Glomerular visceral epithelial cell (primary cell): Measurements from ENCODE around the gene ZNF648.
"Not testable (repeated sequence)": the region's sequence is repeated elsewhere in the genome, so short reads cannot be mapped to it uniquely, and the experiment has no call there.

ENCODE experiments used
- DNase-seq: peaks from one replicate; pipeline ENCODE4 v3.0.0-alpha.2; 2016; ENCODE audit errors: extremely low spot score

Gene ZNF648

GRCh38 chr1:182061594-182061993 is at the start of gene ZNF648:
TSS of gene ZNF648 (minus strand) at chr1:182061712. CDS start at chr1:182058010, 3,702 bp downstream.
- no peak for DNase-seq

- DNase-seq: no peak
These were observed 49.1 kb upstream of the ZNF648 start for GRCh38 chr1:182110635-182111034.

GRCh38 chr1:182109771-182110170 is 48.3 kb upstream of the ZNF648 start:
- no peak for DNase-seq

DNA sequence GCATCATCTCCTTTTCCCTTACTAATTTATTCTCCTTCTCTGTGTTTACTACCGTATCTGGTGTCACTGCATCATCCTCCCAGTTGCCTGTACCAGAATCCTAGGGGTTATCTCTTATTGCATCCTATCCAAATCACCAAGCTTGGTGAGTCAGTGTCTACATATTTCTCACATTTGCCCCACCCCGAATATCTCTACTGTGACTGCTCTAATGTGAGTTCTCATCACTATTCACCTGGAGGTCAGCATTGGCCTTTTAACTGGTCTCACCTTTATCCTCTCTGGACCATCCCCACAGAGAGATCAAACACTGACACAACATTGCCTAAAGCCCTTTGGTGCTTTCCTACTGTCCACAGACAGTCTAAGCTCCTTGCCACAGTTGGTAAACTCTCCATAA is 45.7 kb upstream of the ZNF648 start:
- no peak for DNase-seq

- no peak for DNase-seq
These were observed 40.5 kb upstream of the ZNF648 start for GRCh38 chr1:182102043-182102416.

DNA sequence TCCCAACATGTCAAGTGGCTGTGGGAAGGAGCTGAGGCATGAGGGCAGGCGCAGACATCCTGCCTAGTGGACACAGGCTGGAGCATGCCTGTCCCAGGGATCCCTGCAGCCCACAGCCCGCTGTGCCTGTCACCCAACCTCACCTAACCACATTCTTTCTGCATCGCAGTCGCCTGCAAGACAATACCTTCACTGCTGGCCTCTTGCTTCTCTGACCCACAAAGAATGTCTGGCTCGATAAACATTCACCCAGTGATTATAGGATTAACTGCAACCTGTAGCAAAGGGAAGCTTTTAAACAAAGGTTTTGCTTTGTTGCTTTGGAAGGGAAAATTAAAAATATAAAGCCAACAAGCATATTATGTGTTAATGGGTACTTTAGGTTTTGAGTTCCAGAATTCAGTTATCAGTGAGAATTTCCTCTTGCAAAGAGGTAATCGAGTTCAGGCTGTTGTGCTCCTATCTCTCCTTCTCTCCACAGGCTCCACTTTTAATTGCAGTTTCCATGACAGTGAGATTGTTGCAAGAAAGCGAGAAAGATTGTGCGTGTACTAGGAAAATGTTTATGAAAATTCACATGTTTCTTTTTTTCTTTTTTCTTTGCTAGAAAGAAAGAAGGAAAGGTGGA is 40.0 kb upstream of the ZNF648 start:
- no peak for DNase-seq

DNA sequence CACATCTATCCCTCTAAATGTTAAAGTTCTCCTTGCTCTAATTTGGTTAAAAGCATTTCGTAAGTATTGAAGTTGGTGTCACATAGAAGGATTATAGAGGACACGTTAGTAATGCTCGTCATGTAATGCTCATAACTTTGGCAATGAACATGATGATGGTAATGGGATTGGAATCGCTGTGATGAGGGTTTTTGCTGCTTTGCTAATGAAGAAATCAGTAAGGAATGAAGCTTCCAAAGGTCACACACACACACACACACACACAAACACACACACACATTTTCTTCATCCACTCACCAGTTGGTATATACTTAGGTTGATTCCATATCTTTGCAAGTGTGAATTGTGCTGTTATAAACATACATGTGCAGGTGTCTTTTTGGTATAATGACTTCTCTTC is 36.8 kb upstream of the ZNF648 start:
- DNase-seq: no peak

GRCh38 chr1:182095946-182096345 is 34.4 kb upstream of the ZNF648 start:
- DNase-seq: no peak

GRCh38 chr1:182094514-182095005 is 33.0 kb upstream of the ZNF648 start:
- DNase-seq: not testable (repeated sequence)

DNA sequence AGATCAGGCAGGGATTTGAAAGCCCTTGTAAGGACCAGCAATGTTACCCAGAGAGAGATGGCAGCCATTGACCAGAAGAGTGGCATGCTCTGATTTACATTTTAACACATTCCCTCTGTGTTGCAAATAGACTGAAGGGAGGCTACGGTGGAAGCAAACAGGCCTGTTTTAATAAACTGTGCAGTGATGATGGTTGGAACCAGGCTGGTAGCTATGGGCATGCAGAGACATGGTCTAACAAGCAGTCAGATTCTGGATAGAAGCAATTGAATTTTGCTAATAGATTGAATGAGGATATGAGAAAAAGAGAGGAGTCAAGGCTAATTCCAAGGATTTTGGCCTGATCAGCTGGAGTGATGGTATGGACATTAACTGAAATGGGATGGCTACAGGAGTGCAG is 32.3 kb upstream of the ZNF648 start:
- no peak for DNase-seq

- DNase-seq: no peak
These were observed 30.8 kb upstream of the ZNF648 start for GRCh38 chr1:182092336-182092735.

DNA sequence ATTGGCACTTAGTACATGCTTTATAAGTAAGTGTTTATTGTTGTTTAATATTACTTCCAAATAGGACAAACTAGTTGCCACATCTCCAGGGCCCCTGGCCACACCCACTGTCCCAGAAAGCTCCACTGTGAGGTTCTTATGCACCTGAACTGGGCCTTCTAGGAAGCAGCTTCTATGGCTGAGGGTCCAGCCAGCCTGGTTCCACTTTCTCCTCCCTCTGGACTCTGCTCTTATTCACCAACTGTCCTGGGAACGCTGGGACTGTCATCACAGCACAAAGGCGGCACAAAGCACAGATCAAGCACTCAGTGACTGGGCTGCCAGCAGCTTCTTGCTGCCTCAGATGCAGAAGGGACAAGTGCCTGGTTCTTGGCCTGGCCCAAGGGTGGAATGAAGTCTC is 29.6 kb upstream of the ZNF648 start:
- DNase-seq: no peak

- DNase-seq: no peak
These were observed 26.3 kb upstream of the ZNF648 start for GRCh38 chr1:182087719-182088350.

DNA sequence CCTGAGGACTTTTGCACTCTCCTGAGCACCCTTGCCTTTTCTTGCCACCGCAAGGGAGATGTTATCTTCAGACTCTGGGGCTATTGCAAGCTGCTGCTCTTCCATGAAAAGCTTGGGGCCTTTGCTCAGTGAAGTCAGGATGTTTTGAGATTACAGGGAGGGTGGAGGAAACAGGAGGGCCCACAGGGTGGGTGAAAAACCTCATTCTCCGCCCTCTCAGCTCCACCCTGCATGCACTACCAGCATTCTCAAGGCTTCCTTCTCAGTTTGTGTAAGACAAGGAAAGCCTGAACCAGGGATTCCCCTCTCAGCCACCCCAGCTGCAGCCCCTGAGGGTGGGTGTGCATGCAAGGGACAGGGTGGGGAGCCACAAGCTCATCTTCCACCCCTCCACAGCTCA is 25.8 kb upstream of the ZNF648 start:
- no peak for DNase-seq

DNA sequence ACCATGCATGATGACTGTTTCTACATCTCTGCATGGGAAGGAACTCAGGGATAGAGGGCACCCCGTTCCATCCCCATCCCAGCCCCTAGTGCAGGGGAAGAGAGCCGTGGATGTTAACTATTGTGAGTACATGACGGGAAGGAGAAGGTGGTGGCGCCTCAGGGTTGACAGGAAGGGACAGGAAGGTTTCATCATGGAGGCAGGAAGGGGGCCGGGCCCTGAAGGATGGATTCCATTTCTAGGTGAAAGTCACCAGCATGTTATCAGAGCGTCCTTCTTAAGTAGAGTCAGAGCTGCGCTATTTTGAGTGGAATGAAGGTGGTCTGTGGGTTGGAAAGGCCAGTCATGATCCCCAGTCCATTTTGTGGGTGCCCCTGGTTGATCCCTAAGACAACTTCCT is 25.1 kb upstream of the ZNF648 start:
- no peak for DNase-seq

- DNase-seq: no peak
These were observed 24.6 kb upstream of the ZNF648 start for GRCh38 chr1:182086136-182086535.

DNA sequence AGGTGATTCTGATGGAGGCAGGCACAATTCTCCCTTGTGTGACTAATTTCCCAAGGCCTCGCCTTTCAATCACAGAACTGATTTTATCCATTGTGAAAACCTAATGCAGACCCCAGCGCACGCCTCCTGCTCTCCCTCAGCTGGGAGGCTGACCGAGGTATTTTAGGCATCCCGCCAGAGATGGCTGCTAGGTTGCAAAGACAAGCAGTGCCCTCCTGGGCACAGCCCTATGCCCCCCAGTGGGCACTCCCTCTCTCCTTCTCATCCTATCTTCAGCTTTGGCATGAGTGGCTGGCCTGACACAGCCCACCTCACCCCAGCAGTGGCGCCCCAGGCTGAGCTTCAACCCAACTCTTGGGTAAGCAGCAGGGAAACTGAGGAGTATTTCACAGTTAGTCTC is 24.2 kb upstream of the ZNF648 start:
- DNase-seq: no peak

DNA sequence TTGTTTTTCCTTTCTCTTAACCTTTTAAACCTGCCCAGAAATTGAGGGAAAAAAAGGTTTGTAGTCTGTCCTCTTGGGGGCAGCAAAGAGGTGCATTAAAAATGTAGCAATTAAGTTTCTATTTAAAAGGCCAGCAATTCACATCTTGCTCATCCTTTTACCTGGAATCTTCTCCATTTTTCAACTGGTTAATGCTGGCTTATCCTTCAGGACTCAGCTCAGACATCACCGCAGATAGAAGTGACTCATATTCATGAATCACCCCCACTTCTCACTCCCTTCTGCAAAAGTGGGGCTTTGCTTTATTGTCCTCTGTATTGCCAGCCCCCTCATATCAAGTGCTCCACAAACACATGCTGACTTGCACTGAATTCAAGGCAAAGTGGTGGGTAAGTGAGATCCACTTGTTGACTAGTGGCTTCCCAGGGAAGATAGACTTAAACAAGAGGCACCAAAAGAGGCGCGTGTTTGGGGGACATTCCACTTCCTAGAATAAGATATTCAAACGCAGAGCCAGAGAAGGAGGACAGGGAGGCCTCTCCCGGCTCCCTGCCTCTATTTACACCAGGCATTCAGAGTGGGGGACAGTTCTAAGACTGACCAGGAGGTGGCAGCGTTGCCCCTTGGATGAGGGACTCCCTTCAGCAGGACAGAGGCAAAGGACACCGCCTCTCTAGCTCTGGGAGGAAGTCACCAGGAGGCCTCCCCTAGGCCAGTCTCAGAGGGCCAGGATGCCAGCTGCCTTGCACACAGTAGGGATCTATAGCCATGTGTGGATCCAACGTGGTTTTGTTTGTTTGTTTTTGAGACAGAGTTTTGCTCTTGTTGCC is 23.2 kb upstream of the ZNF648 start:
- peak; percentile 20 for DNase-seq

DNA sequence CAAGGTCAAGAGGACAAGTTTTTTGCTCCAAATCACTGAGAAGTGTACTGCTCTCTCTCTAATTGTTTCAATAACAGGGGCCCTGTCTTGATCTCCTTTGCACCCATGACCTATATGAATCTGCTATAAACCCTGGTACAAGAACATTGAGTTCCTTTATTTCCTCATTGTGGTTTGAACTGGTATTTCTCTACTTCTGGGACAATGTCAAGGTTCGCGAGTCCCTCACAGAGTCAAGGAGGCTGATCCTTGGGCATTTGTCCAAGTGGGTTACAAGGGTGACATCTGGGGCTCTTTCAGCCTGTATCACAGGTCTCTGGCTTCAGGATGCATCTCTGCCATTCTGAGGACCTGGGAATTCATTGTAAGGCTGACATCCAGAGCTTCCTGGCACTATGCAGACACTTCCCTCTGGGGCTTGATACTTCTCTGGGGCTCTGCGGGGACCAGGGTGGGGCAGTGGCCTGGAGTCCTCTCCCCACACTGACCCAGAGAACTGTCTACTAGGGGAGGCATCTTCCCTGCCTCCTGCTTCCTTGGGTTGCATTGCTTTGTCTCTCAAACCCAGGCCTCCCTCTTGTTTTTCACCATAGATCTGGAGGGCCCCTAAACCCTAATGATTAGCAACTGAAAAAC is 22.5 kb upstream of the ZNF648 start:
- no peak for DNase-seq

DNA sequence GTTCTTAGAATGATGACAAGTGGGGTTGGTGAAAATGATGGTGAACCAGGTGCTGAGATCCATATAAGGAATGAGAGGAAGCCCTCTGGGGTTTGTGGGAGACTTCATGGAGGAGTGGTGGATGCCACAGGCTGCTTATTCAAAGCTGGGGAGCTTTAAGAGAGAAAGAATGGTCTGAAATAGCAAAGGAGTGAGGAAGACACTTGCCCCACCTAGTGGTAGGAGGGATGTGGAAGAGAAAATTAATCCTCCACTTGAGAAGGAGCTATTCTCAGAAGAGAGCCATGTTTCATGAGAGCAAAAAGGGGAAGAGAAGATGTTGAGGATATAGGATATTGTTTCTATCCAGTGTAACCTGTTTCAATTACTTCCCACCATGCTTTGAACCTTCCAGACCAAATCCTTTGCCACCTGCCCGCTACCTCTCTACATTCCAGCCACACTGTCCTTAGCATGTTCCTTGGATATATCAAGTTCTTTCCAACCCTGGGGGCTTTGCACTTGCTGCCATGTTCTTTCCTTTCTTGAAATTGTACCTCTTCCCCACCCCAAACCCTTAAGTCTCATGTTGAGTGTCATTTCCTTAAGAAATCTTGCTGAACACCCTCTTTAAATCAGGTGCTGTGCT is 19.6 kb upstream of the ZNF648 start:
- DNase-seq: no peak

DNA sequence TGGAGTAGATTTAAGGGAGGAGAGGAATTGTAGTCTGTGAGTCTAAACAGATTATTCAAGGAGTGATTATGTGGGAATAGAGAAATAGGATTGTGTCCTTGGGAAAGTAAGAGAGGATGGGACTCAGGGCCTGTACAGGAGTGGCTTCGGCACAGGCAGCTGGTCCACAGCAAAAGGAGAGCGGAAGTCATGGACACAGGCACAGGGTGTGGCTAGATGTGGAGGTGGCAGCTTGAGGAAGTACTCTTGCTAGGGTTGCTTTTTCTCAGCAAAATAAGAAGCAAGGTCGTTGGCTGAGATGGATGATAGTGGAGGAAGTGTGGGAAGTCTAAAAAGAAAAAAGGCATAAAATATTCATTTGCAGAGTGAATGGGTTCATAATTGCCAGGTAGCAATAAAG is 18.5 kb upstream of the ZNF648 start:
- DNase-seq: no peak

GRCh38 chr1:182071924-182072323 is 10.4 kb upstream of the ZNF648 start:
- no peak for DNase-seq
